Measurements from ENCODE around the gene DPRX. TPM values are rescaled to one million over a fixed set of nuclear protein-coding genes. Genes with fewer than 3 reads are reported as not detected.
A peak's percentile ranks its signal among the peaks of the same experiment; 100 is the strongest.

The DPRX gene
- total and polyA plus RNA-seq, 3 experiments from 2014 or later = not detected

GRCh38 chr19:53649746-53650593 is 18.2 kb downstream of the DPRX start:
- Histone ChIP-seq H3K9me3 (ENCODE audit: low read length) (no peaks in the 10 kb centered on the region), H3K27me3 (ENCODE audit: insufficient read depth, low read length, poor library complexity, severe bottlenecking) (no peaks in the 10 kb centered on the region), H3K27ac (ENCODE audit: low read depth, low read length) (no peak overlapping the region), H3K36me3 (ENCODE audit: insufficient read depth, low read length) (no peaks in the 10 kb centered on the region), H3K4me3 (ENCODE audit: low read length) (no peak overlapping the region), H3K4me1 (ENCODE audit: insufficient read depth, low read length) (no peaks in the 10 kb centered on the region)
- DNase-seq = no peak
- Mint-ChIP-seq H3K27me3 (peaks cover 0 to 1% of the 10 kb centered on the region in 2 donors), H3K27ac (peak overlapping the region in 1 of 8 donors; percentile 32), H3K4me1 (no peaks in the 10 kb centered on the region), H3K36me3 (no peaks in the 10 kb centered on the region), H3K9me3 (peaks cover 2 to 34% (median 25%) of the 10 kb centered on the region in 5 donors), H3K4me3 (no peak overlapping the region)
- POLR2A ChIA-PET = no interaction called here
- CTCF ChIA-PET = no interaction called here

- CTCF ChIA-PET = no interaction called here
- H3K4me1 Mint-ChIP-seq = no peaks in the 10 kb centered on the region
- peaks cover 0 to 3% (median 0%) of the 10 kb centered on the region in 3 donors for H3K36me3 Mint-ChIP-seq
- no peaks in the 10 kb centered on the region for H3K9me3 ChIP-seq (ENCODE audit: low read length)
- no peak overlapping the region for H3K27ac ChIP-seq (ENCODE audit: low read depth, low read length)
- H3K27me3 ChIP-seq (ENCODE audit: insufficient read depth, low read length, poor library complexity, severe bottlenecking) = no peaks in the 10 kb centered on the region
- peaks cover 0 to under 1% of the 10 kb centered on the region in 2 donors for H3K27me3 Mint-ChIP-seq
- no peak overlapping the region for H3K4me3 ChIP-seq (ENCODE audit: low read length)
- H3K4me3 Mint-ChIP-seq = no peak overlapping the region
- H3K9me3 Mint-ChIP-seq = peaks cover 4 to 29% (median 27%) of the 10 kb centered on the region in 5 donors
- no peaks in the 10 kb centered on the region for H3K4me1 ChIP-seq (ENCODE audit: insufficient read depth, low read length)
- POLR2A ChIA-PET = no interaction called here
- no peak for DNase-seq
- H3K36me3 ChIP-seq (ENCODE audit: insufficient read depth, low read length) = no peaks in the 10 kb centered on the region
- H3K27ac Mint-ChIP-seq = no peak overlapping the region
Observed at GRCh38 chr19:53652476-53652875, 20.7 kb downstream of the DPRX start.

- Histone ChIP-seq H3K27ac (ENCODE audit: low read depth, low read length) (no peak overlapping the region), H3K4me1 (ENCODE audit: insufficient read depth, low read length) (no peaks in the 10 kb centered on the region), H3K4me3 (ENCODE audit: low read length) (no peak overlapping the region), H3K27me3 (ENCODE audit: insufficient read depth, low read length, poor library complexity, severe bottlenecking) (no peaks in the 10 kb centered on the region), H3K36me3 (ENCODE audit: insufficient read depth, low read length) (no peaks in the 10 kb centered on the region), H3K9me3 (ENCODE audit: low read length) (no peaks in the 10 kb centered on the region)
- Mint-ChIP-seq H3K4me3 (no peak overlapping the region), H3K36me3 (peaks cover 0 to 3% (median 0%) of the 10 kb centered on the region in 3 donors), H3K27me3 (no peaks in the 10 kb centered on the region), H3K4me1 (no peaks in the 10 kb centered on the region), H3K9me3 (peaks cover 4 to 35% (median 22%) of the 10 kb centered on the region in 5 donors), H3K27ac (peak overlapping the region in 1 of 8 donors; percentile 15)
- DNase-seq = no peak
- ChIA-PET POLR2A (no interaction called here), CTCF (no interaction called here)
Observed at GRCh38 chr19:53655042-53655665, 23.4 kb downstream of the DPRX start.

- DNase-seq = no peak
- H3K4me3 ChIP-seq (ENCODE audit: low read length) = no peak overlapping the region
- no peaks in the 10 kb centered on the region for H3K36me3 ChIP-seq (ENCODE audit: insufficient read depth, low read length)
- CTCF ChIA-PET = no interaction called here
- Mint-ChIP-seq H3K27ac (no peak overlapping the region), H3K4me3 (no peak overlapping the region), H3K36me3 (peaks cover 0 to 3% (median 0%) of the 10 kb centered on the region in 3 donors), H3K9me3 (peaks cover 4 to 37% (median 18%) of the 10 kb centered on the region in 5 donors), H3K27me3 (peaks cover 0 to 3% of the 10 kb centered on the region in 2 donors), H3K4me1 (no peaks in the 10 kb centered on the region)
- no peak overlapping the region for H3K27ac ChIP-seq (ENCODE audit: low read depth, low read length)
- no peaks in the 10 kb centered on the region for H3K9me3 ChIP-seq (ENCODE audit: low read length)
- POLR2A ChIA-PET = no interaction called here
- H3K4me1 ChIP-seq (ENCODE audit: insufficient read depth, low read length) = no peaks in the 10 kb centered on the region
- no peaks in the 10 kb centered on the region for H3K27me3 ChIP-seq (ENCODE audit: insufficient read depth, low read length, poor library complexity, severe bottlenecking)
Observed at GRCh38 chr19:53657330-53657729, 25.5 kb downstream of the DPRX start.

GRCh38 chr19:53657778-53658177 is 26.0 kb downstream of the DPRX start:
- Histone ChIP-seq H3K4me1 (ENCODE audit: insufficient read depth, low read length) (no peaks in the 10 kb centered on the region), H3K36me3 (ENCODE audit: insufficient read depth, low read length) (no peaks in the 10 kb centered on the region), H3K4me3 (ENCODE audit: low read length) (no peak overlapping the region), H3K9me3 (ENCODE audit: low read length) (no peaks in the 10 kb centered on the region), H3K27ac (ENCODE audit: low read depth, low read length) (no peak overlapping the region), H3K27me3 (ENCODE audit: insufficient read depth, low read length, poor library complexity, severe bottlenecking) (no peaks in the 10 kb centered on the region)
- Mint-ChIP-seq H3K9me3 (peaks cover 4 to 35% (median 19%) of the 10 kb centered on the region in 5 donors), H3K27ac (no peak overlapping the region), H3K36me3 (peaks cover 0 to 3% (median 0%) of the 10 kb centered on the region in 3 donors), H3K27me3 (peaks cover 0 to 3% of the 10 kb centered on the region in 2 donors), H3K4me1 (no peaks in the 10 kb centered on the region), H3K4me3 (no peak overlapping the region)
- ChIA-PET POLR2A (no interaction called here), CTCF (no interaction called here)
- DNase-seq = no peak

GRCh38 chr19:53659292-53659691 is 27.5 kb downstream of the DPRX start:
- Histone ChIP-seq H3K27ac (ENCODE audit: low read depth, low read length) (no peak overlapping the region), H3K9me3 (ENCODE audit: low read length) (no peaks in the 10 kb centered on the region), H3K4me1 (ENCODE audit: insufficient read depth, low read length) (no peaks in the 10 kb centered on the region), H3K4me3 (ENCODE audit: low read length) (no peak overlapping the region), H3K27me3 (ENCODE audit: insufficient read depth, low read length, poor library complexity, severe bottlenecking) (no peaks in the 10 kb centered on the region), H3K36me3 (ENCODE audit: insufficient read depth, low read length) (no peaks in the 10 kb centered on the region)
- peaks cover 0 to 5% of the 10 kb centered on the region in 2 donors for H3K27me3 Mint-ChIP-seq
- peaks cover 0 to 3% (median 0%) of the 10 kb centered on the region in 3 donors for H3K36me3 Mint-ChIP-seq
- DNase-seq = no peak
- no peaks in the 10 kb centered on the region for H3K4me1 Mint-ChIP-seq
- ChIA-PET POLR2A (interaction anchor here (0.7 kb wide), 1 partner anchor 1520 kb away, joined by 3 read pairs; no protein-coding TSS in a partner anchor), CTCF (no interaction called here)
- no peak overlapping the region for H3K4me3 Mint-ChIP-seq
- peaks cover 4 to 37% (median 19%) of the 10 kb centered on the region in 5 donors for H3K9me3 Mint-ChIP-seq
- H3K27ac Mint-ChIP-seq = no peak overlapping the region

GRCh38 chr19:53660584-53660983 is 28.8 kb downstream of the DPRX start:
- ChIA-PET POLR2A (interaction anchor here (0.7 kb wide), 1 partner anchor 68 kb away, joined by 4 read pairs; no protein-coding TSS in a partner anchor), CTCF (no interaction called here)
- no peaks in the 10 kb centered on the region for H3K4me1 Mint-ChIP-seq
- H3K27ac Mint-ChIP-seq = no peak overlapping the region
- Histone ChIP-seq H3K36me3 (ENCODE audit: insufficient read depth, low read length) (no peaks in the 10 kb centered on the region), H3K27ac (ENCODE audit: low read depth, low read length) (no peak overlapping the region), H3K4me1 (ENCODE audit: insufficient read depth, low read length) (no peaks in the 10 kb centered on the region), H3K9me3 (ENCODE audit: low read length) (no peaks in the 10 kb centered on the region), H3K27me3 (ENCODE audit: insufficient read depth, low read length, poor library complexity, severe bottlenecking) (no peaks in the 10 kb centered on the region), H3K4me3 (ENCODE audit: low read length) (no peak overlapping the region)
- H3K27me3 Mint-ChIP-seq = peaks cover 0 to 5% of the 10 kb centered on the region in 2 donors
- no peak overlapping the region for H3K4me3 Mint-ChIP-seq
- peaks cover 0 to 3% (median 0%) of the 10 kb centered on the region in 3 donors for H3K36me3 Mint-ChIP-seq
- DNase-seq = no peak
- peaks cover 0 to 35% (median 11%) of the 10 kb centered on the region in 5 donors for H3K9me3 Mint-ChIP-seq

- no peak for DNase-seq
- Mint-ChIP-seq H3K27ac (no peak overlapping the region), H3K27me3 (peaks cover 0 to 5% of the 10 kb centered on the region in 2 donors), H3K4me1 (no peaks in the 10 kb centered on the region), H3K4me3 (no peak overlapping the region), H3K36me3 (no peaks in the 10 kb centered on the region), H3K9me3 (peaks cover 0 to 32% (median 8%) of the 10 kb centered on the region in 5 donors)
- no peak overlapping the region for H3K27ac ChIP-seq (ENCODE audit: low read depth, low read length)
- POLR2A ChIA-PET = no interaction called here
- H3K27me3 ChIP-seq (ENCODE audit: insufficient read depth, low read length, poor library complexity, severe bottlenecking) = no peaks in the 10 kb centered on the region
- CTCF ChIA-PET = no interaction called here
- H3K4me3 ChIP-seq (ENCODE audit: low read length) = no peak overlapping the region
- no peaks in the 10 kb centered on the region for H3K36me3 ChIP-seq (ENCODE audit: insufficient read depth, low read length)
- H3K4me1 ChIP-seq (ENCODE audit: insufficient read depth, low read length) = no peaks in the 10 kb centered on the region
- H3K9me3 ChIP-seq (ENCODE audit: low read length) = no peaks in the 10 kb centered on the region
Observed at GRCh38 chr19:53662209-53662608, 30.4 kb downstream of the DPRX start.

Data from CD8-positive, alpha-beta memory T cell (primary cell).